Measurements from ENCODE around the gene OCA2.

OCA2 gene

DNA sequence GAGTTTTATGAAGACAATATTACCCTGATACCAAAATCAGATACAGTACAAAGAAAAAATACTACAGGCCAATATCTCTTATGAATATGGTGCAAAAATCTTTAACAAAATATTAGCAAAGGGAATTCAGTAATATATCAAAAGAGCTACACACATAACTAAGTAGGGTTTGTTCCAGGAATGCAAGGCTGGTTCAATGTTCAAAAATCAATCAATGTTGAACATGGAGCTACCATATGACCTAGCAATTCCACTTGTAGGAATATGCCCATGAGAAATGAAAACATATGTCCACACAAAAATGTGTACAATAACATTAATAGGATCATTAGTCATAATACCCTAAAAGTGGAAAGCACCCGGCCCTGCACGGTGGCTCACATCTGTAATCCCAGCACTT, 7.8 kb downstream of the OCA2 start:
- no peak for DNase-seq (ENCODE audit: low read depth)
- TF ChIP-seq, protein P1, sequence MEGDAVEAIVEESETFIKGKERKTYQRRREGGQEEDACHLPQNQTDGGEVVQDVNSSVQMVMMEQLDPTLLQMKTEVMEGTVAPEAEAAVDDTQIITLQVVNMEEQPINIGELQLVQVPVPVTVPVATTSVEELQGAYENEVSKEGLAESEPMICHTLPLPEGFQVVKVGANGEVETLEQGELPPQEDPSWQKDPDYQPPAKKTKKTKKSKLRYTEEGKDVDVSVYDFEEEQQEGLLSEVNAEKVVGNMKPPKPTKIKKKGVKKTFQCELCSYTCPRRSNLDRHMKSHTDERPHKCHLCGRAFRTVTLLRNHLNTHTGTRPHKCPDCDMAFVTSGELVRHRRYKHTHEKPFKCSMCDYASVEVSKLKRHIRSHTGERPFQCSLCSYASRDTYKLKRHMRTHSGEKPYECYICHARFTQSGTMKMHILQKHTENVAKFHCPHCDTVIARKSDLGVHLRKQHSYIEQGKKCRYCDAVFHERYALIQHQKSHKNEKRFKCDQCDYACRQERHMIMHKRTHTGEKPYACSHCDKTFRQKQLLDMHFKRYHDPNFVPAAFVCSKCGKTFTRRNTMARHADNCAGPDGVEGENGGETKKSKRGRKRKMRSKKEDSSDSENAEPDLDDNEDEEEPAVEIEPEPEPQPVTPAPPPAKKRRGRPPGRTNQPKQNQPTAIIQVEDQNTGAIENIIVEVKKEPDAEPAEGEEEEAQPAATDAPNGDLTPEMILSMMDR (conservative IDR thresholded peaks at IDR 0.05; ENCODE audit: control insufficient read depth, insufficient read depth, low read depth, low read length), result no peak
- H3K4me3 ChIP-seq (ENCODE audit: control insufficient read depth, low read depth, low read length), result no peak overlapping the region

DNA sequence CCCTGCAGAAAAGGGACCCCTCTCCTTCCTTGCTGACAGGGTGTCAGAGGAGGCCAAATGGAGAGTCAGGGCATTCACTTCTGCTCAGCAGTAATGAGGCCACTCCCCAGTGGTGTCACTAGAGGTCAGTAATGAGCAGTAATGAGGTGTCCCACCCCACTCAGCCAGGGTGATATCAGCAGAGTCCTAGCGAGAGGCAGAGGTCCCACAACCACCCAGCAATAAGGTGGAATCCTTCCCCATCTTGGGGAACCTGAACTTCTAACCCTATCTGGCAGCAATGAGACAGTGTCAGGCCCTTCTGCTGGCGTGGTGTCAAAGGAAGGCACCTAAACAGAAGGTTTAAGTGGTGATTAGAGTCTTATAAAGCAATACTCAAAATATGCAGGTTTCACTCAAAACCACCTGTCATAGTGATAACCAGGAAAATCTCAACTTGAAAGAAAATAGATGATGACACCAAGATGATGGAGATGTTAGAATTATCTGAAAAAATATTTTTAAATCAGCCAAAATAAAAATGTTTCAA, 12.9 kb downstream of the OCA2 start:
- DNase-seq (ENCODE audit: low read depth), result peak; percentile 52
- H3K4me3 ChIP-seq (ENCODE audit: control insufficient read depth, low read depth, low read length), result no peak overlapping the region
- TF ChIP-seq, protein P1 (conservative IDR thresholded peaks at IDR 0.05; ENCODE audit: control insufficient read depth, insufficient read depth, low read depth, low read length), result peak; percentile 73

DNA sequence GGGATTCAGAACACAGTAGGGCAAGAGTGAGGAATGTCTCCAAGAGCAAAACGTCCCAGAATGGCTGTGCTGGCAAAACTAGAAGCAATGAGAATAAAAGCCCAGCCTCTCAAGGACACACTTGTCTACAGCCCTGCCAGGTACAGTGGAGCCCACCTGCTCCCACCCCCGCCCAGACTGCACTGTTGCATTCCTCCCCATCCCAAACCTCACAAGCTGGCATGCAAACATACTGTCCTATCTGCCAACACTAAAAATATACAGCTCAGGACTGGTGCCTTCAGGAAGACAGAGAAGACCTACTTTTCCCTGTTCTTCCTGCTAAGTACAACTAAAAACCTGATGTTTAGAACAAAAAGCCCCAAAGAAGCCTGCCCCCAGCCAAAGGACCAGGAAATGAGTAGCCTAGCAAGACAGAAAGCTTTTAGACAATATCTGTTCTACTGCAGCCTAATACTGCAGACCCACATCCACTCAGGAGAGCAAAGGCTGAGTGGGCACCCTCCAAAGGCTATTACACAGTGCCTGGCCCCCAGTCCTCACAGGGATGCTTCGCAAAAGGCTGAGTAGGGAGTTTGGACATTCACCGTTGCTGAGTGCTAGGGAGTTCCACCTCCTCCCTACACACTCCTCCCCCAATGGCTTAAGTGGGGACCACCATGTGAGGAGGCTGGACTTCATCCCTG, 13.5 kb downstream of the OCA2 start:
- DNase-seq (ENCODE audit: low read depth), result no peak
- H3K4me3 ChIP-seq (ENCODE audit: control insufficient read depth, low read depth, low read length), result no peak overlapping the region
- TF ChIP-seq, protein P1 (conservative IDR thresholded peaks at IDR 0.05; ENCODE audit: control insufficient read depth, insufficient read depth, low read depth, low read length), result no peak

DNA sequence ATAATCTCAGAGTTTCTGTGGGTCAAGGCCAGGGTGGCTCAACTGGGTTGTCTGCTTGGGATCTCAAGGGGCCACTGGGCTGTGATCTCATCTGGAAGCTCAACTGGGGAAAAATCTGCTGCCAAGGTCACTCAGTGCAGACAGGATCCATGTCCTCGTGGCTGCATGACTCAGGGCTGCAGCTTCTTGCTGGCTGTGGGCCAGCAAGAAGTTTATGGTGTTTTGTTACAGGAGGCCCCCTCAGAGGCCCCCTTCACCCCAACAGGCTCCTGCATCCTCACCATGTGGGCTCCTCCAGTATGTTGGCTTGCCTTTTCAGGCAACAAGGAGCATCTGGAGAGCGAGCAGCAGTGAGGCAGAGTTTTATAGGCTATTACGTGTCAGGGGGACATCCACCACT, 14.6 kb downstream of the OCA2 start:
- TF ChIP-seq, protein P1 (conservative IDR thresholded peaks at IDR 0.05; ENCODE audit: control insufficient read depth, insufficient read depth, low read depth, low read length), result no peak
- no peak overlapping the region for H3K4me3 ChIP-seq (ENCODE audit: control insufficient read depth, low read depth, low read length)
- DNase-seq (ENCODE audit: low read depth), result peak; percentile 33

DNA sequence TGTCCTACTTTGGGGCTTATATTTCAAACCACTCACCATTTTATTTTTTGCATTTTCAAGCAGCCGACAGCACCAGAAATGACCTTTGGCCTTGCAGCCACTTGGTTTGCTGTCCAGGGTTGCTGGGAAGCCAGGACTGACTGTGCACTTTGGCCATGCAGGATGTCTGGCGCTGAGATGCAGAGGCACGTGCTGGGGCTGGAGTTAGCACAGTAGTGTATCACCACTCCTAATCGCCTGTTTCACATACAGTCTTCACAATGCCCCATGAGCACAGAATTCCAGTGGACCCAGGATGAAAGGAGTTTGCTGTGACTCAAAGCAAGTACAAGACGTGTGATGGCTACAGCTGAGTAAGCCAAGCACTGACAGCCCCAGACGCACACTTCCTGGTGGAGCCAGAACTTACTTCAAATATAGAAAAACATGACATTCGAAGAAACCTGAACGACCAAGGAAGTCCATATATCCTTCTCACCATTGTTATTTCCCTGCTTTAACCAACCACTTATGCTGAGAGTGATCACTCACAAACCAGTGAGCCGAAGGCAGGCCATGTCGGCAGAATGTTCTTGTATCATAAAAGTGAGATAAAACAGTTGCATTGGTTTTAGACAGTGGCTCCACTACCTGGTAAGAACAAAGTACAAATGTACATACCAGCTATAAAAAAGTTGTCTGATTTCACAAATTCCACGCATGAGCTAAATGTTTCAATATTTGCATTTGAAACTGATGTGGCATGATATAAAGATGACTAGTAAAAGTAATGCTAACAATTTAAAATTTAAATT, 16.0 kb downstream of the OCA2 start:
- DNase-seq (ENCODE audit: low read depth), result no peak
- H3K4me3 ChIP-seq (ENCODE audit: control insufficient read depth, low read depth, low read length), result no peak overlapping the region
- TF ChIP-seq, protein P1 (conservative IDR thresholded peaks at IDR 0.05; ENCODE audit: control insufficient read depth, insufficient read depth, low read depth, low read length), result no peak

DNA sequence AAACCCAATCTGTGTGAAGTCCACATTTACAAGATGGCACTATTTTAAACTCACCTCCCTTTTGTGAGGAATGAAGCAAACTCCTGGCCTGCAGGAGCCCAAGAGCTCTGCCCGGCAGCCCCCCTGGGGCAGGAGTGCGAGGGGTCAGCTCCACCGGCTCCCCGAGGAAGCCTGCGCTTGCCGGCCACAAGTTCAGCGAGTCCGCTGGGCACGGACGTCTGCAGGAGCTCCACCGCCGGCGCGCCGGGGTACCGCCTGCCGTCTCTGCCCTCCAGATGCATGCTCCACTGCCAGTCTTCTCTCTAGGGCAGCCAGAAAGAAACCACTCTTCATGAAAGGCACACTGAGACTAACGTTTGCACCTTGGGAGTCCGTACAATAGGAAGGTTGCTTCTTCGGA, 17.5 kb downstream of the OCA2 start:
- no peak for DNase-seq (ENCODE audit: low read depth)
- H3K4me3 ChIP-seq (ENCODE audit: control insufficient read depth, low read depth, low read length), result no peak overlapping the region
- TF ChIP-seq, protein P1 (conservative IDR thresholded peaks at IDR 0.05; ENCODE audit: control insufficient read depth, insufficient read depth, low read depth, low read length), result no peak
